ENCODE results near the gene BLTP2.

Gene BLTP2

GRCh38 chr17:28598799-28599310 is 46.1 kb downstream of the BLTP2 start, which contains the start of gene SPAG5:
Gene SPAG5, minus strand, starts transcription at chr17:28599025. Its CDS starts 79 bp downstream, at chr17:28598946.
- Mint-ChIP-seq H3K9me3 (no peaks in the 10 kb centered on the region), H3K4me3 (peak within 1 kb of the TSS; percentile 91), H3K4me1 (ENCODE audit: low read depth) (peaks cover 23% of the 10 kb centered on the region), H3K36me3 (ENCODE audit: low read depth) (peaks cover 48% of the 10 kb centered on the region), H3K27ac (peak within 1 kb of the TSS; percentile 94), H3K27me3 (no peaks in the 10 kb centered on the region)
- peak; percentile 95 for DNase-seq

- no peaks in the 10 kb centered on the region for H3K27me3 Mint-ChIP-seq
- peak overlapping the region; percentile 91 for H3K4me3 Mint-ChIP-seq
- H3K36me3 Mint-ChIP-seq (ENCODE audit: low read depth): peaks cover 46% of the 10 kb centered on the region
- peaks cover 23% of the 10 kb centered on the region for H3K4me1 Mint-ChIP-seq (ENCODE audit: low read depth)
- H3K27ac Mint-ChIP-seq: peak overlapping the region; percentile 94
- H3K9me3 Mint-ChIP-seq: no peaks in the 10 kb centered on the region
- DNase-seq: no peak
Measured at GRCh38 chr17:28598389-28598788, 46.6 kb downstream of the BLTP2 start.

GRCh38 chr17:28597606-28598383 is 47.2 kb downstream of the BLTP2 start:
- Mint-ChIP-seq H3K4me1 (ENCODE audit: low read depth) (peaks cover 23% of the 10 kb centered on the region), H3K27me3 (no peaks in the 10 kb centered on the region), H3K27ac (peak overlapping the region; percentile 94), H3K9me3 (no peaks in the 10 kb centered on the region), H3K36me3 (ENCODE audit: low read depth) (peaks cover 48% of the 10 kb centered on the region), H3K4me3 (peak overlapping the region; percentile 91)
- no peak for DNase-seq
